PC-3 (cell line): ENCODE measurements around the gene PITPNM3.

Source experiments
- EZH2 ChIP-seq: fragments of 300-600 bp; sonication (generic); IDR thresholded peaks from one replicate; pipeline ENCODE4 v1.6.1; 2017; ENCODE audit warnings: antibody characterized with exemption, mild to moderate bottlenecking, low read length; ENCODE audit not compliant: unreplicated experiment
- TF ChIP-seq, protein P1 (sequence below): fragments of 300-600 bp; sonication (generic); conservative IDR thresholded peaks from 2 replicates; pipeline ENCODE4 v1.5.1; 2017; ENCODE audit warnings: antibody characterized with exemption, low read depth, mild to moderate bottlenecking, low read length

DNA sequence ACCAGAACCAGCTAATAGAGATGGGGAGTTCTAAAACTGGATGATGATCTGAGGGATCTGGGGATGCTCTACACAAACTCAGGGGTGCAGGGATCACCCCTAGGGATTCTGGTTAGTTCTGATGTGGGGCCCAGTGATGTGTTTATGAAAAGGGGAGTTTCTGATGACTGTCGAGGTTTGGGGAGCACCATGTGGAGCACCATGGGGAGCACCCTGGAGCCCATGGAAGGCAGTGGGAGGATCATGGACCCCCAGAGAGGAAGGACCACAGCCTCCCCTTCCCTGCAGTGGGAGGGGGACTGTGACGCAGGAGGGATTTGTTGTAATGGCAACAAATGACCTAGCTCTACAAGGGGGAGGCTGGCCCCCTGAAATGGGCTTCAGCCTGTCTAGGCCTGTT is 93.7 kb downstream of the PITPNM3 start:
- no peak for TF ChIP-seq EZH2
- TF ChIP-seq, protein P1, sequence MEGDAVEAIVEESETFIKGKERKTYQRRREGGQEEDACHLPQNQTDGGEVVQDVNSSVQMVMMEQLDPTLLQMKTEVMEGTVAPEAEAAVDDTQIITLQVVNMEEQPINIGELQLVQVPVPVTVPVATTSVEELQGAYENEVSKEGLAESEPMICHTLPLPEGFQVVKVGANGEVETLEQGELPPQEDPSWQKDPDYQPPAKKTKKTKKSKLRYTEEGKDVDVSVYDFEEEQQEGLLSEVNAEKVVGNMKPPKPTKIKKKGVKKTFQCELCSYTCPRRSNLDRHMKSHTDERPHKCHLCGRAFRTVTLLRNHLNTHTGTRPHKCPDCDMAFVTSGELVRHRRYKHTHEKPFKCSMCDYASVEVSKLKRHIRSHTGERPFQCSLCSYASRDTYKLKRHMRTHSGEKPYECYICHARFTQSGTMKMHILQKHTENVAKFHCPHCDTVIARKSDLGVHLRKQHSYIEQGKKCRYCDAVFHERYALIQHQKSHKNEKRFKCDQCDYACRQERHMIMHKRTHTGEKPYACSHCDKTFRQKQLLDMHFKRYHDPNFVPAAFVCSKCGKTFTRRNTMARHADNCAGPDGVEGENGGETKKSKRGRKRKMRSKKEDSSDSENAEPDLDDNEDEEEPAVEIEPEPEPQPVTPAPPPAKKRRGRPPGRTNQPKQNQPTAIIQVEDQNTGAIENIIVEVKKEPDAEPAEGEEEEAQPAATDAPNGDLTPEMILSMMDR = no peak
